Measurements from ENCODE around the gene PPM1M.

The PPM1M gene

DNA sequence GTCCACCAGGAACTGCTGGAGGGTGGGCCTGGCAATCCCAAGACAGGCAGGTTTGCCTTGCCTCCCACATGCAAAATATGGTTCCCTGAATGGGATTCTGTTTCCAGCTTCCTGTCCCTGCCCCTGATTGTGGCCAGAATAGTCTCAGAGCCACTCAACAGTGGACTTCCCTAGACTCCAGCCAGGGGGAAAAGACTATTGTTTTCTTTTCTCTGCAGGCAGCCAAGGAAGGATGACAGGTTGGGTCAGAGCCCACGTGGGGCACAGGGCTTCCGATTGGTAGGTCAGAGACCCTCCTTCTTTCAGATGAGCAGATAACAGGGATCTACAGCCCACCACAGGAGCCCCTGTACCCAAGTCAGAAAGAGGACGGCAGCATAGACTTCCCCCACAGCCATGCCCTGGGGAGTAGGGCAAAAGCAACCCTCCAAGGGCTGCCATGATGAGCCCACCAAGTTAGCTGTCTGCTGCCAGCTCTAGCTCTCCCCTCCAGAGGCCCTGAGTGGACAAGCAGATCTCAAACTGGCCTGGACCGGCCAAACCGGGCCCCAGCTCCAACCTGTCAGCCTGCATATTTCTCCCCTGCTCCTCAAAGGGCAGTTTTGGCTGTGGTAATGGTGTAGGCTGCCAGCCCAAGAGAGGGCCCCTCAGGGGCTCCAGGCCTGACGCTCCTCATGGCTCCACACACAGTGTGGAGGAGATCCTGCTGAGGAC, 26.5 kb upstream of the PPM1M start:
- Histone ChIP-seq H3K9me3 (ENCODE audit: control insufficient read depth, low read length) (no peaks in the 10 kb centered on the region), H2AFZ (no peak overlapping the region), H3K4me2 (ENCODE audit: low read length) (no peak overlapping the region), H3K4me1 (peaks cover 5% of the 10 kb centered on the region), H3K9ac (no peak overlapping the region), H3K36me3 (ENCODE audit: control insufficient read depth, insufficient read depth, low read length) (no peaks in the 10 kb centered on the region), H3K79me2 (no peaks in the 10 kb centered on the region), H3K27ac (peak overlapping the region; percentile 29), H3K27me3 (ENCODE audit: control insufficient read depth, insufficient read depth, low read length) (no peaks in the 10 kb centered on the region), H3K4me3 (ENCODE audit: low read depth, low read length) (no peak overlapping the region)
- TF ChIP-seq CTCF (IDR thresholded peaks at IDR 0.05): no peak

DNA sequence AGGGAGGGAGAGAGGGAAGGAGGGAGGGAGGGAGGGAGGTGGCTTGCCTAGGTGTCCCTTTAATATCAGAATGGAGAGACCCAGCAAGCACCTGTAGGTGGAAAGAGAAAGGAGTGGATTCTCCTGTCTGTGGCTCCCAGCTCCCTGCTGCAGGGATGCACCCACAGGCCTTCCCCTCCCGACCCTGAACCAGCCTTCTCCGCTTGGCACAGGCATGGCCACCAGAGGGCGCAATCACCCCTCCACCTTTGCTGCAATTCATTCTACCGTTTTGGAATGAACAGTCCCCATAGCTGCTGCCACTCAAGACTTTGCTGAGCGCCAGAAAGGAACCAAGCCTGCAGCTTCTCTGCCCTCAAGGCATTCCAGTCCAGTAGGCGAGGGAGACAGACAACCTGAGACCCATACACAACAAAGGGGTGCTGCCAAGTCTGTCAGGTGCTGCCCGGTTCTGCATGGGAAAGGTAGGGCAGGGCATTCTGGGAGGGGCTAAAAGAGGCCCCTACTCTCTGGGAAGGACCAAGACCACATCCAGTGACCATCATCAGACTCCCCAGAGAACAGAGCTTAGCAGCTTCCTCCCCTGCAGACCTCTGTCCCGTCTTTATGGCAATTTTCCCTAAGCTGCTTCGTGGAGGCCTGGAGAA, 25.1 kb upstream of the PPM1M start:
- Histone ChIP-seq H3K4me2 (ENCODE audit: low read length) (no peak overlapping the region), H3K27me3 (ENCODE audit: control insufficient read depth, insufficient read depth, low read length) (no peaks in the 10 kb centered on the region), H3K4me3 (ENCODE audit: low read depth, low read length) (no peak overlapping the region), H2AFZ (no peak overlapping the region), H3K9me3 (ENCODE audit: control insufficient read depth, low read length) (no peaks in the 10 kb centered on the region), H3K79me2 (no peaks in the 10 kb centered on the region), H3K4me1 (peaks cover 5% of the 10 kb centered on the region), H3K27ac (no peak overlapping the region), H3K9ac (no peak overlapping the region), H3K36me3 (ENCODE audit: control insufficient read depth, insufficient read depth, low read length) (no peaks in the 10 kb centered on the region)
- peak; percentile 93 for TF ChIP-seq CTCF (IDR thresholded peaks at IDR 0.05)

GRCh38 chr3:52221141-52221562, 24.4 kb upstream of the PPM1M start:
- Histone ChIP-seq H3K9me3 (ENCODE audit: control insufficient read depth, low read length) (no peaks in the 10 kb centered on the region), H3K4me1 (peaks cover 5% of the 10 kb centered on the region), H3K9ac (no peak overlapping the region), H3K27me3 (ENCODE audit: control insufficient read depth, insufficient read depth, low read length) (no peaks in the 10 kb centered on the region), H3K79me2 (no peaks in the 10 kb centered on the region), H2AFZ (no peak overlapping the region), H3K27ac (no peak overlapping the region), H3K36me3 (ENCODE audit: control insufficient read depth, insufficient read depth, low read length) (no peaks in the 10 kb centered on the region), H3K4me3 (ENCODE audit: low read depth, low read length) (no peak overlapping the region), H3K4me2 (ENCODE audit: low read length) (no peak overlapping the region)
- no peak for TF ChIP-seq CTCF (IDR thresholded peaks at IDR 0.05)

DNA sequence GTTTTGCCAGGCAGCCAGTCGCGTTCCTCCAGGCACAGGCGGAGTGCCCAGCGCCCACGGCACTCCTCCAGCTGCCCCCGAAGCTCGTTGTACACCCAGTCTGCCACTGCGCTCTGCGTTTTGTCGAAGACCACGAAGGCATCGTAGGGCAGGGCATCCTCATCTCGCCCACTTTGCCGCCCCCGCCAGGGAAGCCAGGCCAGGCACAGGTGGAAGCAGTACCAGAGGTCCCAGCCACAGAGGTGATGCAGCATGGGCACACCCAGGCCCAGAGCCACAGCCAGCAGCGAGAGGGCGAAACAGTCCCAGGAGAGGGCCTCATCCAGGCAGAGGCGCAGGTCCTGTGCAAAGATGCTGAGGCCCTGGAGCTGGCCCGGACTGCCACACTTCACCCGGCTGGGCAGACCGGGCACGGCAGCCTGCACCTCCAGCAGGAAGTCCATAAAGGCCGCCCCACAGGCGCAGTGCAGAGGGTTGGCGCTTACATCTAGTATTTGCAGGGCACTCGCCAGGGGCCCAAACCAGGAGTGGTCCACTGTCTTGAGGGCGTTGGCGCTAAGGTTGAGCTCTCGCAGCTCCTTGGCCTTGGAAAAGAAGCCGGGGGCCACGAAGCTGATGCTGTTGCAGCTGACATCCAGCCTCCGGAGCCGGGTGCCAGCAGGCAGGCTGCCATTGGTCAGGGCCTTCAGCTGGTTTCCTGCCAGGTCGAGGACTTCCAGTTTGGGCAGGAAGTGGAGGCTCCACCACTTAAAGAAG, 23.8 kb upstream of the PPM1M start:
- Histone ChIP-seq H3K27me3 (ENCODE audit: control insufficient read depth, insufficient read depth, low read length) (no peaks in the 10 kb centered on the region), H3K27ac (no peak overlapping the region), H3K9ac (no peak overlapping the region), H3K4me2 (ENCODE audit: low read length) (no peak overlapping the region), H3K79me2 (no peaks in the 10 kb centered on the region), H3K4me3 (ENCODE audit: low read depth, low read length) (no peak overlapping the region), H3K9me3 (ENCODE audit: control insufficient read depth, low read length) (no peaks in the 10 kb centered on the region), H2AFZ (no peak overlapping the region), H3K4me1 (peaks cover 5% of the 10 kb centered on the region), H3K36me3 (ENCODE audit: control insufficient read depth, insufficient read depth, low read length) (no peaks in the 10 kb centered on the region)
- no peak for TF ChIP-seq CTCF (IDR thresholded peaks at IDR 0.05)

Data from parathyroid adenoma (tissue), 2 donors.